GM21526 (cell line): Measurements from ENCODE around the gene DPYSL4.

Experiments
- ATAC-seq: cut with Tn5 transposase; IDR thresholded peaks from one replicate; pipeline ENCODE4 v1.9.1; 2021; ENCODE audit warnings: moderate library complexity; ENCODE audit not compliant: unreplicated experiment, low FRiP score

Gene DPYSL4

GRCh38 chr10:132175907-132176581, 10.7 kb upstream of the DPYSL4 start:
- no peak for ATAC-seq

DNA sequence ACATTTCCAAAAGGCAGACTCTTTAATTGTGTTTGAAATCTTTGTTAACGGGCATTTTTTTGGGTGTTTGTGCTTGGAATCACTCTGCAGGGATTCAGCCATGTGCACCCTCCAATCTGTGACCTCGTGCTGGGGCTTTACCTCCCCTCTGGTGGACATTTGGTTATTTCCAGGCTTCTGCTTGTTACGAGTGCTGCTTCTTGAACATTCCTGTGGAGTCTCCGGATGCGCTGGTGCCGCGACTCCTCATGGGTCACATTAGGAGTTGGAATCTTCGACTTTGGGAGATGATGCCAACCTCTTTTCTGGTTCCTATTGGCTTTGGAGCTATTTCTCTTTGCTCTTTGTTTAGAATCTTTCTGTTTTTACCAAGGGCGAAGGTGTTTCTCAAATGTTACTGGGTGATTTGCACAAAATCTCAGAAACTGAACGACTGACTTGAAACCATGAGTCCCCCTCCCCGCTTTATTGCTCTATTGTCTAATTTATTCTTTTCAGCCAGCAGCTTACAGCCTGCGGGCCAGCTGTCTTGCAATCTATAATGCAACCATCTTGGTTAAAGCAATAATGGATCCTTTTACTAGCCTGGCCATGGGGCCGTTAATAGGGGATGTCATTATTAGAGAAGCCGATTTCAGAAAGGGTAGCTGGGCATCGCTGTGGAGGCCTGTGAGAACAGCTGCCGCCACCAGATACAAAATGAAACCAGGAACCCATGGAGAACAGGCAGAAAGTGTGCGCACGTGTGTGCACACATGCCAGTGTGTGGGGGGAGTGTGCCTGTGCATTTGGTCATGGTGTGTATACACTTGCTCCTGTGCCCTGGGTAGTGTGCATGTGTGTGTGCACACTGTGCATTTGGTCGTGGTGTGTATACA, 9.9 kb upstream of the DPYSL4 start:
- no peak for ATAC-seq

DNA sequence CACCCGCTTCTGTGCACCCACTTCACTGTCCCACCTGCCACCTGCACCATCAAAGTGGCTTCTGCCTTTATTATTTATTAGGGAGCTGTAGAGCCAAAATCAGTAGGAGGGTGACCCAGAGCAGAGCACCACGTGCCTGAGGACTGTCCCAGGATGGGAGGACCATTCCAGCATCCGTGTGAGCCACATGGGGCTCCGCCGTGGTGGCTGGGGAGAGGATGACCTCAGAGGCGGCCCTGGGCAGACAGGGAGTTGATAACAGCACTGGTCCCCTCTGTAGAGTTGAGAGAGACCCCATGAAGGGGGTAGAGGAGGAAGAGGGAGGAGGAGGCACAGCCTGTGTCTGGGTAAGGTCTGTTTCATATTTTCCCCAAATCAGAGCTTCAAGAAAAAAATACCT, 8.7 kb upstream of the DPYSL4 start:
- ATAC-seq: no peak

DNA sequence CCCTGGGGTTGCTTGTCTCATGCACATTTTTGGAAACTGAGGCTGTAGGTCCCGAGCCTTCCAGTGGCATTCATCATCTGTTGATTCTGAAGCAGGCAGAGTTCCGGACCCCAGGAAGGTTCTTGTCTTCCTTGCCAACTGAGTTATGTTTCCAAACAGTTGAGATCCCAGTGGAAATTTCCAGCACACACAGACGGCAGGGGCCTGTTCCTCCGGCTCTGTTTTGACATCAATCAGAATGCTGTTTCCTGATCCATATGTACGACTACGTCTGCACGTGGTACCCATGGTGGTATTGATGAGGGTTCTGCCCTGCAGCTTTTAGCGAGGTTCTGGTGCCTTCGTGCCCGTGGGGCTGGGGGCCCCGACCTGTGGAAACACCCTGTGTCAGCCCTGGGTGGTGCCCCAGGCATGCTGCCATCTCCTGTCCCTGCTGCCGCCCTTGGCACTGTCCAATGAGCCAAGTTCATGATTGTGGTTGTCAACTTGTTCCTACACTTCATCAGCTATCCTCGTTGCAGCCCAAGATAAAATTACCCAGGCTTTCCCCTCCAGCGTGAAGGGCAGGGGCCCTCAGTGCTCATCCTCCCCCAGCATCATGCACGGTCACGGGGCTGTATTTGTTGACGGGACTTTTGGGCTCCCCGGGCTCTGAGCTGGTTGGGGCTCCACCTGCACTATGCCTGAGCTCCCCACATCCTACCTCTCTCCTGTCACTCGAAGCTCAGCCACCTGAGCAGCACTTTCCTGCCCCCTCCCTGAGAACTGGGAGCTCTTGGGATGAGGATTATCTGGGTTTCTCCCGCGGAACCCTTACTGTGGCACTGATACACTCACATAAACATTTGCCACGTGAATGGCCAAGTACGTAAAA, 7.8 kb upstream of the DPYSL4 start:
- no peak for ATAC-seq

DNA sequence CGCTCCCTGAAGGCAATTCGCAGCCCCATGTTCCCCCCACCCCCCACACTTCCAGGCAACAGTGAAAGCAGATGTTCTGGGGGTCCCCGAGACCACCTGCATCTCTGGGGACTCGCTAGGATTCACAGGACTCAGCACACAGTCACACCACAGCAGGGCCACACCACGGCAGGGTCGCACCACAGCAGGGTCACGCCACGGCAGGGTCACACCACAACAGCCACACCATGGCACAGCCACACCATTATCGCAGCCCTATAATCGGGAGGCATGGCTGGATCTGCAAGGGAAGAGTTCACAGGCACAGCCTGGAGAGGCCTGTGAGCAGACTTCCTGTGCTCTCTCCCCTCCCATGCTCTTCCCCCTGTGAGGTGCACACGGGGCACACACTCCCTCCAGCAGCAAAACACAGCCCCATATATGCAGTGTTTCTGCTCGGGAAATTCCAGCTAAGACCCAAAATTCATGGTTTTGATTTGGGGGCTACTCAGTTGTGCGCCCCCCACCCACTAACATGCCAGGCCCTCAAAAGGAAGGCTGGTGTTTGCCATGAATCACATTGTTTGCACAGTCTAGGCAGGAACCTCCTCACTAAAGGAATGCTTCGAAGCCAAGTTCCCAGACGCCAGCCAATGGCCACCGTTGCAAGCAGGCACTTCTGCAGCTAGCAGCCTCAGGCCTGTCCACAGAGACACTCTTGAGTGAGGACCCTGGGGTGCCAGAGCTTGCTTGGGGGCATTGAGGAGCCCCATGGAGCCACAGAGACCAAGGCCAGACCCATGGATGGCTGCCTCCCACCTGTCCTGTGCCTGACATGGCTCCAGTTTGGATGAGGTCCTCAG, 7.0 kb upstream of the DPYSL4 start:
- ATAC-seq: no peak

DNA sequence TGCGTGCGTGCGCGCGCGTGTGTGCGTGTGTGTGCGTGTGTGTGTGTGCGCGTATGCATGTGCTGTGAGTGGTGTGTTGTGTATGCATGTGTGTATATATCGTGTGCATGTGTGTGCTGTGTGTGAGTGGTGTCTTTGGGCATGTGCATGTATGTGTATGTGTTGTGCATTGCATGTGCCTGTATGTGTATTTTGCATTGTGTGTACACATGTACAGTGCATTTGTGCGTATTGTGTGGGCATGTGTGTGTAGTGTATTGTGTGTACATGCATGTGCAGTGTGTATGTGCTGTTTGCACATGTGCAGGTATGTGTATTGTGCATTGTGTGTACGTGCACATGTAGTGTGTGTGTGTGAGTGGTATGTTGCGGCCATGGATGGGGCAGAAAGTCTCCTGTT, 6.0 kb upstream of the DPYSL4 start:
- ATAC-seq: no peak

- ATAC-seq: no peak
Observed at GRCh38 chr10:132181691-132182425, 4.9 kb upstream of the DPYSL4 start.

DNA sequence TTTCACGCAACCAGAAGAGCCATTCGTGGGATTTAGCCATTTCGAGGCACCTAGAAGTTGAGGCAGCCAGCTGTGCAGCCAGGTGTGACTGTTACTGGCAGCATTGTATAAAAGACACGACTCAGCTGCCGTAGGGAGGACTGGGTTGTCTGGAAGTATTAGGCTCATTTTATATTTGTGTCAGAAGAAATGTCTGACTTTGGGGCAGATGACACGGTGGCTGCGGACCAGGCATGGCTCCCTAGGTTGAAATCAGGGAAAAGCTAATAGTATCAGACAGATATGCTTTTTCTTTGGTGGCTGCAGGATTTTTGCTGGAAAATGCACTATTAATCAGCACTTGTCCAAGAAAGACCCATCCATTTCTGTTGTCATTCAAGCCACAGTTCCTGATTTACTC, 4.2 kb upstream of the DPYSL4 start:
- no peak for ATAC-seq

GRCh38 chr10:132183046-132183445, 3.7 kb upstream of the DPYSL4 start:
- ATAC-seq: no peak

- ATAC-seq: no peak
Observed at GRCh38 chr10:132184816-132185593, 1.7 kb upstream of the DPYSL4 start.

DNA sequence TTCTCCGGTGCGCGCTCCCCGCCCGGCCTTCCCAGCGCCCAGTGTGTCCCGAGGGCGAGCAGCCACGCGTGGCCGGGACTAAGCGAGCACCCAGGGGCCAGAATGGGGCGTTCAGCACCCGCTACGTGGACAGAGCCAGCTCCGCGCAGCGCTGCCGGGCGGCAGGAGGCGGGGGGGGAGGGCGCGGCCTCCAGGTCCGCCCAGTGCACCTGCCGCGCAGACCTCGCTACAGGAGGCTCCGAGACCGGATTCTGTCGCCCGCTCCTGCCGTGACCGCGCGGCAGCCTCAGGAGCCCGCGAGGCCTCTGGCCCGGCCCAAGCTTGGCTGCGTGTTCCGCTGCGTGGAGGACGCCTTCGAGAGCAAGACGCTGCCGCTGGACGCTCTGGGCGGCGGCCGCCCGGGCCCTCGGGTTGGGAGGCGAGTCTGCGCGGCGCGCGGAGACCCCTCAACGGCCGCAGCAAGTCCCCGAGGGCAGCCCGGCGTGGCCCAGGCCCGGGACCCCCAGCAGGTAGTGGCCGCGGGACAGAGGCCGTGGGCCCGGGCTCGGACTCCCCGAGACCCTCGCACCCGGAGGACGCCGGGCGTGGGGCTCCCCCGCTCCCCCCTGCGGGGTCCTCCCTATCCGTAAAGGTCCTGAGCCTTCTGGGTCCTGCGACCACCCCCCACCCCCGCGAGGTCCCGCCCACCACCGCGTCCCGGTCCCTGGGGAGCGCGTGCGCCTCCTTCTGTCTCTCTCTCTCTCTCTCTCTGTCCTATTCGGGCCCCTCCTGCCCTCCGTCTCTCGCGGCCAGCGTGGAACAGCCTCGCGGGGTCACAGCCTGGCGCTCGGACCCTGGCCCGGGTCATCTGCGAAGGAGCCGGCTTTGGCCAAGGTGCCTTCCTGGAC, 904 bp upstream of the DPYSL4 start:
- no peak for ATAC-seq

DNA sequence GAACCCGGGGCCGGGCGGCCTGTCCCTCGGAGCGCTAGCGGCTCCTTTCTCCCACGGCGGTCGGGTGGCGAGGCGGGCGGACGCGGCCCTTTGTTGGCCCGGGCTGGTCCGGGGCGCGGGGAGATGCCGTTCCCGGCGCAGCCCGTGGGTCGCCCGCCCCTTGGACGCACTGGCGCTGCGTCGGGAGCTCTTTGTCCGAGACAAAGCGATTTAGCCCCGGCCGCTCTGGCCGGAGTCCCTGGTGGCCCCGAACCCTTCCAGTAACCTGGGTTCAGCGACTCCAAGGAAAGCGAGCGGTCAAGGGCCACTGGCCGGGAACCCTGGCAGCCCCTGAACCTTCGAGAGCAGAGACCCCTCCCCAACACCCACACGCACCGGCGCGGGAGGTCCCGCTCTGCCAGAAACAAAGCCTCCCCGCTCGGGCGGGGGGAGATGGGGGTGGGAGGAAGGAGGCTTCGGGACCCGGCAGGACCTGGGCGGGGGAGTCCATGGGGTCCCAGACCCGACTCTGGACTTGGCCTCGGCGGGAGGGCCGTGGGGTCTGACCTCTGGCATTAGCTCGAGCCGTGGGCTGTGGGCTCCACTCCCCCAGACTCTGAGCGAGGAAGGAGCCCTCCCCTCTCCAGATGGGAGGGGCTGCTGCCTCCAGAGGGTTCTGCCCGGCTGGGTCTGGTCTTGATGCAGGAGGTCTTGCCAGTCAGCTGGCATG, 836 bp downstream of the DPYSL4 start:
- no peak for ATAC-seq

GRCh38 chr10:132188331-132188730, 1.6 kb downstream of the DPYSL4 start:
- no peak for ATAC-seq

- ATAC-seq: no peak
Observed at GRCh38 chr10:132189016-132189415, 2.3 kb downstream of the DPYSL4 start.

DNA sequence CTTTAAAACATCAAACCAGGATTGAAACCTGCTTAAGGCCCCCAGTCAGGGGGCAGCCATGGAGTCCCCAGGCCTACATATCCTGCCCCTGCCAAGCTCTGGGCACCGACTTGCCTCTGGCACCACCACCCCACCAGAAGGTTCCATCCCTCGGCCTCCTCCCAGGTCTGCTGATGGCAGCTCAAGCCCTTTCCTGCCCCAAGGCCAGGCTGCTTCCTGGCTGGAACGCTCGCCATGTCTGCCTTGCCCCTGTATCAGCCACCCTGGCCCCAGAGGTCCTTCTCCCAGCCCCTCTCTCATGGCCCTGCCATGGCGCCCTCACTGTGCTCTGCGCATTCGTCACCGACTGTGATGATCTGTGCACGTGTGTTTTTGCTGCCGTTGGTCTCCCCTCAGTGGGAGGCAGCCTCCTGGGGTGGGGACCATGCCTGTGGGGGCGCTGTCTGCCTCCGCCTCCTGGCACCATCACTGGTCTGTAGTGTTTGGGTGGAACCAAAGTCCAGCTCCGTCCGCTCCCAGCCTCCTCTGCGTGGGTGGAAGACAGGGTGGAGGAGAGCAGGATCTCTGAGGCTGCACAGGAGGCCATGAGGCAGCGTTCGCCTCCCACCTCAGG, 3.2 kb downstream of the DPYSL4 start:
- no peak for ATAC-seq

- no peak for ATAC-seq
Observed at GRCh38 chr10:132192076-132192975, 5.6 kb downstream of the DPYSL4 start.
